ENCODE data around the gene LYRM4.

Gene LYRM4

GRCh38 chr6:5246141-5247097 lies 14.3 kb downstream of the LYRM4 start:
- H3K9ac ChIP-seq (ENCODE audit: low read length) = no peak overlapping the region
- H3K27me3 ChIP-seq (ENCODE audit: low read length) = no peaks in the 10 kb centered on the region
- H3K9me2 ChIP-seq (replicated peaks; ENCODE audit: insufficient read depth, low read length) = no peaks in the 10 kb centered on the region
- TF ChIP-seq EZH2phosphoT487 (conservative IDR thresholded peaks at IDR 0.05; ENCODE audit: low read length) = no peak
- TF ChIP-seq CTCF (IDR thresholded peaks at IDR 0.05; ENCODE audit: insufficient read depth, low read length, poor library complexity, severe bottlenecking) = no peak
- no peak overlapping the region for H3K4me3 ChIP-seq (ENCODE audit: insufficient read depth, low read length, poor library complexity, severe bottlenecking)
- H2AFZ ChIP-seq (ENCODE audit: low read depth, low read length, severe bottlenecking) = no peak overlapping the region
- H3K79me2 ChIP-seq (ENCODE audit: insufficient read depth, low read length) = peaks cover 73% of the 10 kb centered on the region
- H3K9me3 ChIP-seq (ENCODE audit: insufficient read depth, low read length) = no peaks in the 10 kb centered on the region
- peaks cover 12% of the 10 kb centered on the region for H4K20me1 ChIP-seq (ENCODE audit: low read depth, low read length)
- H3F3A ChIP-seq (ENCODE audit: insufficient read depth) = no peaks in the 10 kb centered on the region
- no peak overlapping the region for H3K4me2 ChIP-seq (ENCODE audit: low read depth, low read length, poor library complexity, severe bottlenecking)
- H3K27ac ChIP-seq (ENCODE audit: low read depth, low read length) = no peak overlapping the region
- 0 out of 2 replicates have a peak, but pooled peaks cover 3% of the 10 kb centered on the region for H3K36me3 ChIP-seq (ENCODE audit: low read length)

GRCh38 chr6:5243069-5243468 lies 17.7 kb downstream of the LYRM4 start:
- H3K9me2 ChIP-seq (replicated peaks; ENCODE audit: insufficient read depth, low read length) = no peaks in the 10 kb centered on the region
- TF ChIP-seq CTCF (IDR thresholded peaks at IDR 0.05; ENCODE audit: insufficient read depth, low read length, poor library complexity, severe bottlenecking) = no peak
- TF ChIP-seq EZH2phosphoT487 (conservative IDR thresholded peaks at IDR 0.05; ENCODE audit: low read length) = no peak

GRCh38 chr6:5241252-5241651 lies 19.5 kb downstream of the LYRM4 start:
- Histone ChIP-seq H3K9me3 (ENCODE audit: insufficient read depth, low read length) (no peaks in the 10 kb centered on the region), H4K20me1 (ENCODE audit: low read depth, low read length) (no peaks in the 10 kb centered on the region), H3K9me2 (replicated peaks; ENCODE audit: insufficient read depth, low read length) (no peaks in the 10 kb centered on the region)

More at GRCh38 chr6:5243069-5243468, 17.7 kb downstream of the LYRM4 start:
- Histone ChIP-seq H3K27ac (ENCODE audit: low read depth, low read length) (no peak overlapping the region), H3K27me3 (ENCODE audit: low read length) (no peaks in the 10 kb centered on the region), H3K79me2 (ENCODE audit: insufficient read depth, low read length) (peaks cover 50% of the 10 kb centered on the region), H3K9me3 (ENCODE audit: insufficient read depth, low read length) (no peaks in the 10 kb centered on the region), H3K9ac (ENCODE audit: low read length) (no peak overlapping the region), H3K4me2 (ENCODE audit: low read depth, low read length, poor library complexity, severe bottlenecking) (no peak overlapping the region), H3K4me3 (ENCODE audit: insufficient read depth, low read length, poor library complexity, severe bottlenecking) (no peak overlapping the region), H2AFZ (ENCODE audit: low read depth, low read length, severe bottlenecking) (no peak overlapping the region), H4K20me1 (ENCODE audit: low read depth, low read length) (no peaks in the 10 kb centered on the region), H3K36me3 (ENCODE audit: low read length) (no peaks in the 10 kb centered on the region), H3F3A (ENCODE audit: insufficient read depth) (no peaks in the 10 kb centered on the region)

More at GRCh38 chr6:5241252-5241651, 19.5 kb downstream of the LYRM4 start:
- H3F3A ChIP-seq (ENCODE audit: insufficient read depth) = no peaks in the 10 kb centered on the region
- no peak overlapping the region for H3K27ac ChIP-seq (ENCODE audit: low read depth, low read length)
- H3K79me2 ChIP-seq (ENCODE audit: insufficient read depth, low read length) = peaks cover 35% of the 10 kb centered on the region
- TF ChIP-seq EZH2phosphoT487 (conservative IDR thresholded peaks at IDR 0.05; ENCODE audit: low read length) (no peak), CTCF (IDR thresholded peaks at IDR 0.05; ENCODE audit: insufficient read depth, low read length, poor library complexity, severe bottlenecking) (no peak)
- no peak overlapping the region for H3K9ac ChIP-seq (ENCODE audit: low read length)
- no peaks in the 10 kb centered on the region for H3K27me3 ChIP-seq (ENCODE audit: low read length)
- no peak overlapping the region for H3K4me2 ChIP-seq (ENCODE audit: low read depth, low read length, poor library complexity, severe bottlenecking)
- no peak overlapping the region for H2AFZ ChIP-seq (ENCODE audit: low read depth, low read length, severe bottlenecking)
- no peak overlapping the region for H3K4me3 ChIP-seq (ENCODE audit: insufficient read depth, low read length, poor library complexity, severe bottlenecking)
- no peaks in the 10 kb centered on the region for H3K36me3 ChIP-seq (ENCODE audit: low read length)

All from SU-DHL-6 (cell line).